Measurements from ENCODE around the gene RSPO3. TPM values are rescaled to one million over a fixed set of nuclear protein-coding genes. Genes with fewer than 3 reads are reported as not detected.

RSPO3 gene
- total and polyA plus RNA-seq, 9 of the 15 experiments (the other 6 are each of a cell fraction or from before 2014, with no cell fraction given): not detected

DNA sequence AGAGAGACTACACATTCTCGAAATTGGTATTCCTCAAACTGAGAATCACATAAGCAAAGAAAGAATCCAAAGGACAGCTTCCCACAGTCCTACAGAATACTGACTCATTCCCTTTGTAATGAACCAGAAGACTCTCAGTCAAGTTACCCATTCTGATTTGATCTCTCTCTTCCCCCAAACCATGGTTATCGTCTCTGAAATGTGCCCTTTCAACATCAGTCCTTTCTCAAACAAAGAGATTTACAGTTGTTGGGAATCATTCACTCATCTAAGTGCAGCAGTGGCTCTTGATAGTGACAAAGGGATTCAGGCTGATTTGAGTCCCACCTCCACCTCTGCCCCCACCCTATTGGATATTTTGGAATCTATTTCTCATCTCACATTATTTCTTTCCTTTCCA is 15.0 kb upstream of the RSPO3 start:
- Histone ChIP-seq H3K9ac (ENCODE audit: insufficient read depth in 1 of 2, low read depth in 2 of 2, low read length in 2 of 2) (no peak overlapping the region), H3K4me3 (no peak overlapping the region), H2AFZ (ENCODE audit: low read depth, low read length) (no peak overlapping the region), H3K79me2 (ENCODE audit: control insufficient read depth, insufficient read depth, low read length) (no peaks in the 10 kb centered on the region), H3K27ac (ENCODE audit: extremely low read depth, low read depth, low read length) (no peak overlapping the region), H4K20me1 (replicated peaks; ENCODE audit: control insufficient read depth, insufficient read depth, low read length) (no peaks in the 10 kb centered on the region), H3K27me3 (ENCODE audit: control insufficient read depth in 2 of 2, insufficient read depth in 2 of 2, low read length in 2 of 2) (no peaks in the 10 kb centered on the region), H3K9me3 (replicated peaks; ENCODE audit: control insufficient read depth, insufficient read depth, low read depth, low read length) (no peaks in the 10 kb centered on the region), H3K4me1 (replicated peaks in 1 of 2; ENCODE audit: control insufficient read depth in 2 of 2, insufficient read depth in 2 of 2, low read length in 2 of 2) (no peaks in the 10 kb centered on the region), H3K9me1 (ENCODE audit: control insufficient read depth, insufficient read depth, low read length) (no peaks in the 10 kb centered on the region), H3K4me2 (ENCODE audit: insufficient read depth, low read length) (no peak overlapping the region), H3K36me3 (ENCODE audit: control insufficient read depth, insufficient read depth, low read length) (no peaks in the 10 kb centered on the region)
- no peak for FAIRE-seq
- TF ChIP-seq THRAP3 (IDR thresholded peaks at IDR 0.05; ENCODE audit: borderline replicate concordance) (no peak), NFE2L1 (tag; IDR thresholded peaks at IDR 0.05; ENCODE audit: borderline replicate concordance, low read depth) (no peak), CBFB (CRISPR knock-in tag; IDR thresholded peaks at IDR 0.05) (no peak), MTA2 (IDR thresholded peaks at IDR 0.05; ENCODE audit: low read depth) (no peak), PTRF (tag; IDR thresholded peaks at IDR 0.05) (no peak), ZNF23 (CRISPR knock-in tag; IDR thresholded peaks at IDR 0.05) (no peak), CBFA2T2 (conservative IDR thresholded peaks at IDR 0.05) (no peak), NCOA4 (IDR thresholded peaks at IDR 0.05; ENCODE audit: partially characterized antibody) (no peak)
- TF ChIP-seq, protein P1, sequence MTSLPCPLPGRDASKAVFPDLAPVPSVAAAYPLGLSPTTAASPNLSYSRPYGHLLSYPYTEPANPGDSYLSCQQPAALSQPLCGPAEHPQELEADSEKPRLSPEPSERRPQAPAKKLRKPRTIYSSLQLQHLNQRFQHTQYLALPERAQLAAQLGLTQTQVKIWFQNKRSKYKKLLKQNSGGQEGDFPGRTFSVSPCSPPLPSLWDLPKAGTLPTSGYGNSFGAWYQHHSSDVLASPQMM (CRISPR knock-in tag; IDR thresholded peaks at IDR 0.05): no peak
- TF ChIP-seq, protein P2, sequence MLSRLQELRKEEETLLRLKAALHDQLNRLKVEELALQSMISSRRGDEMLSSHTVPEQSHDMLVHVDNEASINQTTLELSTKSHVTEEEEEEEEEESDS (CRISPR knock-in tag; IDR thresholded peaks at IDR 0.05): no peak
- TF ChIP-seq, protein P3, sequence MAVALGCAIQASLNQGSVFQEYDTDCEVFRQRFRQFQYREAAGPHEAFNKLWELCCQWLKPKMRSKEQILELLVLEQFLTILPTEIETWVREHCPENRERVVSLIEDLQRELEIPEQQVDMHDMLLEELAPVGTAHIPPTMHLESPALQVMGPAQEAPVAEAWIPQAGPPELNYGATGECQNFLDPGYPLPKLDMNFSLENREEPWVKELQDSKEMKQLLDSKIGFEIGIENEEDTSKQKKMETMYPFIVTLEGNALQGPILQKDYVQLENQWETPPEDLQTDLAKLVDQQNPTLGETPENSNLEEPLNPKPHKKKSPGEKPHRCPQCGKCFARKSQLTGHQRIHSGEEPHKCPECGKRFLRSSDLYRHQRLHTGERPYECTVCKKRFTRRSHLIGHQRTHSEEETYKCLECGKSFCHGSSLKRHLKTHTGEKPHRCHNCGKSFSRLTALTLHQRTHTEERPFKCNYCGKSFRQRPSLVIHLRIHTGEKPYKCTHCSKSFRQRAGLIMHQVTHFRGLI (CRISPR knock-in tag; IDR thresholded peaks at IDR 0.05): no peak
- POLR2A ChIA-PET: no interaction called here
- WGBS (ENCODE audit: insufficient coverage, low coverage, missing lambda C conversion rate): 6% methylated on average over 2 of the region's 2 CpGs
- DNase-seq (ENCODE audit: extremely low read depth in 1 of 4, low spot score in 3 of 4): no peak
- BruUV-seq (replicated peaks): no TSS peak
- ATAC-seq: no peak
- intact Hi-C loops (cut with micrococcal nuclease): no loop called here
- in situ Hi-C loops (cut with MboI): loop anchor here (25.0 kb wide), 1 partner anchor 1066 kb away; no protein-coding TSS in a partner anchor
- CTCF ChIA-PET (ENCODE audit: low intra/inter-chr PET ratio): no interaction called here

All from K562 (cell line).